HG03432 (cell line): ENCODE results near the gene RIMBP2.

Experiments used
- ATAC-seq: cut with Tn5 transposase; IDR thresholded peaks from one replicate; pipeline ENCODE4 v1.9.1; 2021; ENCODE audit warnings: mild to moderate bottlenecking, moderate library complexity; ENCODE audit not compliant: unreplicated experiment

RIMBP2 gene

DNA sequence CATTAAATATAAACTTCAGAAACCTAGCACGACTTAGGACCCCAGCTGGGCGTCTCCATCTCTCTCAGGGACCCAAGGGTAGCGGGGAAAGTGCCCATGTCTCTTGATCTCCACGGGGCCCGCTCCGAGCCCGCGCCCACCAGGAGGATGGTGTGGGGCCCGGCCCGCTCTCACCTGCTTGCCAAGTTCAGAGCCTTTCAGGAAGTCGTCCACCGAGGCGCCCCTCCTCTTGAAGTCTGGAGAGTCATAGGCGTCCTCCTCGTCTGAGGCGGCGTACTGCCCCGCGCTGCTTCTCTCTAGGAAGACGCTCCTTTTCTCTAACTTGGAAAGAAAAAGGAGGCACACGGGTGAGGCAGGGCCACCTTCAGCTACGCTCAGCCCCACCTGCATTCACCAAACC, 281.5 kb downstream of the RIMBP2 start:
- ATAC-seq: no peak

- ATAC-seq: no peak
These were observed 282.3 kb downstream of the RIMBP2 start for GRCh38 chr12:130433834-130434233.

GRCh38 chr12:130433411-130433810, 282.7 kb downstream of the RIMBP2 start:
- ATAC-seq: no peak

DNA sequence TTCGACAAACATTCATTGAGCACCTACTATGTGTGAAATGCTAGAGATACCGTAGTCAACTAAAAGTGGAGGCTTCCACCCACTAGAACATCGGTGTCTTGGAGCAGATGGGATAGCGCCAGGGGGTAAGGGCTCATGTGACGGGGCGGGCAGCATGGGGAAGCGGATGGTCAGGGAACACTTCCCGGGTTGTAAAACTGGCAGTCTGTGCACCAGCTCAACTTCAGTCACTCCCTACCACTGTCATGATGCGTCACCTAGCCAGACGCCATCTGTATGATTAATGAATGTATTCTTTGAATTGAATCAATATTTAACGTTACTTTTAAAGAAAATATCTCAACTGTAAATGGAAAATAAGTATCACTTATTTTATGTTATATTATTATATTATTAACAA, 284.9 kb downstream of the RIMBP2 start:
- no peak for ATAC-seq

DNA sequence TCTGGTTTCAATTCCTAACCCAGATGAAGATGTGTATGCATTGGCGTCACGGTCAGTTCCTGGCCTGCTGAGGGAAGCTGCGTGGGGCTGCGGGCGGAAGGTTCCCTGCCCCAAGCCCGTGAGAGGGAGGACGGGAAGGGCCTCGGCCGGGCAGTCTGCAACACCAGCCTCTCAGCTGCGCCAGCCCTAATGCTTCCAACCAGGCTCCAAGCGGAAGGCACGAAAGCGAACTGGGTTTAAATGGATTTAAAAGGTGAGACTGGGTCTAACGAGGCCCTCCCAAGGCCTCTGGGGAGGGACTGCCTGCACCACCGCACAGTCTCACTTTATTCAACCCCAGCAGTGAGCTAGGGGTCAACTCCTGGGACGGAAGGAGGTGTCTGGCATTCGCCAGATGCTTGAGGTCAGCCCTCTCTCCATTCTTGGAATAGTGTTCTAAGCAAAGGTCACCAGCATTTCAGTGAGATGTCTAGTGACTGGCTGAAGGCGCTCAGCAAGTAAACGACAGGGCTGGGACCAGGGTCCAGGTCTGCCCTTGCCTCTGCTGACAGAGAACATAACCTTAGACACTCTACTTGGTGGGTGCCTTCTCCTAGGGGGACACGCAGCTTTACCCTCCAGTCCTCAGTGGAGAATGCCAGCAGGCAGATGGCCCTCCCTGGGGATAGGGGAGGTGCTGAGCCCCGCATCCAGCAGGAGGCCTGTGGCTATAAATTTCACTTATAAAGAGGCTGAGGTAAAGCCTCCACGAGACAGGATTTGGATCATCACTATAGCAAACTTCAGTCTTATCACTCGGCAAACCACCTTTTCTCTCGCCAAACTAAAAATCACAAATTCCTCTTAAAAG, 286.2 kb downstream of the RIMBP2 start:
- no peak for ATAC-seq

DNA sequence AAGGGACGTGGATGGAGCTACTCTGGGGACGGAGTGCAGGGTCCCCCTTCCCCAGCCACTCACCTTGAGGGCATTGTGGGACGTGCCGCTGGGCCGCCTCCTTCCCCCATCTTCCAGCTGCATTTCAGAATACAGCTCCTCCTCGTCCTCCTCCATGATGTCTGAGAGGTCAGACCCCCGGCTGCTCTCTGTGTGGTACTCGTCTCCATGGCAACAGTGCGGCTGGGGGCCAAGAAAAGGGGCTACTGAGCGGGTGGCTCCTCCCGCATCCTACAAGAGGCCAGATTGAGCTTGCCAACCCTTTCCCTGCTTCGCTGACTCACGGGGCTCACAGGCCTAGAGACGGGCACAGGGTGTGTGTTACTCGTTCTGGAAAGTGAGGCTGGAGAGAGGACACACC, 288.0 kb downstream of the RIMBP2 start:
- ATAC-seq: no peak

GRCh38 chr12:130427381-130427887, 288.7 kb downstream of the RIMBP2 start:
- ATAC-seq: no peak

DNA sequence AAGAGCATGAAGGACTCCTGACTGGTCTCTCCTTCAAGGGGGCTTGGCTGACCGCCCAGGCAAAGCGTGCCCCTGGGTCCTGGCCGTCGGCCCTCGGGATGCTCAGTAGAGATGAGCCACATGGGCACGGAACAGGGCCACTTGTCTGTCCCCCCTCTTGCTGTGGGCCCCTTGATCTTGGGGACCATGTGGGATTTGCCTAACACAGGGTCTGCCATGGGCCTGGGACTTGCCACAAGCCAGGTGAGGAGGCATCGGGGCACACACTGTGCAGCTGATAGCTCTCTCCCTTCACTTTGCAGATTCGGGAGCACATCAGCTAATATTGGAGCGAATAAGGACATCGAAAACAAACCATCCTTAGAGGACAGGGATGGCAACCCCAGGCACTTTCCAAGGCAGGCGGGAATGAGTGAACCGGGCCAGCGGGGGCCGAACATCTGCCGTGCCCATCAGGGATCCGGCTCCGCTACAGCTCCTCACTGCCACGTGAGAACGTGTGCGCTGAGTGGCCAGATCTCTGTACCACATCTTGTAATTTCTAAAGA, 290.3 kb downstream of the RIMBP2 start:
- ATAC-seq: no peak

DNA sequence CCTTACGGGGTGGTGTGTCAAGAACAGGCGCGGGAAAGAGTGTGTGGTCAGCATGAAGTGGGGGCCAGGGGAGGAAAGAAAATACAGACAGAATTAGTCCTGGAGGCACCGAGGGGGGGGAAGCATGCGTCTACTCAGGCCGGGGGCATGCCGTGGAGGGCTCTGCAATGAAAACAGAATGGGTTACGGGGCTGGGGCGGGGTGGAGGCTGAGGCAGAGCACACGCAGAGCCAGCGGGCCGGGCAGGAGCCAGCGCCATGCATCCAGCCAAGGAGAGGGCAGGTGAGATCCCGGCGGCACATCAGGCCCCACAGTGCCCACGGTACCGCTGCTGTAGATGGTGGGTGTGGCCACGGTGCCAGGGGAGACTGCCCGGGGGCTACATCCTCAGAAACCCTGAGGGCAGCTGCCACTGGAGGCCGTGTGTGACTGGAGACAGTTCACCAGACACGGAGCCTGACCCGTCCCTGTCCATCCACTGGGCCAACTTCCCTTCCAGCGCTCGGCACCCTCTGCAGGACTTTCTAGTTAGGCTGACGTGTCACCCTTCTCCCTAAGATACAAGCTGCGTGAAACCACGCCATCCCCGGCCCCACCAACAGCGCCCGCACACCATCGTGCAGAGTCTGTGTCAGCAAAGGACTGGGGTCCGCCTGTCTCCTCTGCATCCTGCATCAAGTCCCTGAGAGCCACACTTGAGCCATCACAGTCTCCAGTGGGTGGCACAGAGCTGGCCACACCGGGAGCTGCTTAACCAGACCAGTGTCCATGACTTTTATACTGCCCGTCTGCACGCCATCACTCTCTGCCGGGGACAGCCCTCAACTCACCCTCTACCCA, 291.0 kb downstream of the RIMBP2 start:
- ATAC-seq: no peak

- no peak for ATAC-seq
These were observed 291.9 kb downstream of the RIMBP2 start for GRCh38 chr12:130423991-130424857.

DNA sequence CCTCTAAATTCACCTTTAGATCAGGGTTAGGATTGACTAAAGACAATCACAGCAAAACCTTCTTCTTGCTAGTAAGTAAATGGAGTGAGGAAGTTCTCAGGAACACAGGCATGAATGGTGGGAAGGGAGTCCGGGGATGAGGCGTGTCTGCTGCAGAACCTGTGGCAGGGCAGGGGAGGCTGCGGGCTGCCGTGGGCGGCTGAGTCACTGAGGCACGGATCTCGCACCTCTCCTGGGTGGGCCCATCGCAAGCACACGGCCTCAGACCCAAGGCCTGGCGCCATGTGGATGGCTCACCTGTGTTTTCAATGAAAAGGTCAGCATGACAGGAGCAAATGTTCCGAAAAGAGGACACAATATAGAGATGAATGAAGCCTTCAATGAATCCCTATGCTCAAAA, 293.0 kb downstream of the RIMBP2 start:
- no peak for ATAC-seq

DNA sequence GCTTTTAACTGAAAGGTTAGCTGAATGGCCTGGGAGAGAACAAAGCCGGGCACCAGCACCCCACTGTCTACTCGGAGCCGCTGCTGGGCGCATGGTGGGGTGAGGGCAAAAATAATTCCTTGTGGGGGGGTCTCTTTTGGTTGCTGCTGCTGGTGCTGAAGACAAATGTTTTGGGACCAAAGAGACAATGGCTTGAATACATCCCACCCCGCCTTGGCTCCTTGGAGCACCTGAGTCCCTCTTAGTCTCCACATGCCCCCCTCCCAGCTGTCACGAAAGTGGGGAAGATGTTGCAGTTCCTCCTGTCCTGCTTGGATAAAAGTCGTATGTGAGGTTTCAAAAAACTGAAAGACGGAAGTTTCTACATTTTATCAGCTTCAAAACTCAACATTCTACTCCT, 293.4 kb downstream of the RIMBP2 start:
- no peak for ATAC-seq

- no peak for ATAC-seq
These were observed 294.2 kb downstream of the RIMBP2 start for GRCh38 chr12:130421896-130422295.

GRCh38 chr12:130420071-130420470, 296.0 kb downstream of the RIMBP2 start:
- ATAC-seq: no peak

DNA sequence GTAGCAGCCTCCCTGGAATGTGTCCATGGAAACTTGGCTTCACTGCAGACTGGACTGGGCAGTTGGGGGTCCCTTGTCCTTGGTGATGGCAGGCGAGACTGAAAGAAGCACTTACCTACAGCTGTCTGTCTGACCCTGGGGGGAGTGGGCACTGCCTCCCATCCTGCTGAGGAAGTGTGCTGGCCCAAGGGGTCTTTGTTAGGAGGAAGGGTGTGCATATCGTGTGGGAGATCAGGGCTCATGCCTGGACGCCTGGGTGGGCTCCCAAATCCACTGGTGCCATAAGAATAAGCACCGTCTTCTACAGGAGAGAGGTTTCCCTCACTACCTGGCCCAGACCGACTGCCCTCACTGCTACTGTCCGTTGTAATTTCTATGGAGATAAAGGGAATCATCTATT, 297.0 kb downstream of the RIMBP2 start:
- no peak for ATAC-seq

- no peak for ATAC-seq
These were observed 297.8 kb downstream of the RIMBP2 start for GRCh38 chr12:130418251-130418650.

DNA sequence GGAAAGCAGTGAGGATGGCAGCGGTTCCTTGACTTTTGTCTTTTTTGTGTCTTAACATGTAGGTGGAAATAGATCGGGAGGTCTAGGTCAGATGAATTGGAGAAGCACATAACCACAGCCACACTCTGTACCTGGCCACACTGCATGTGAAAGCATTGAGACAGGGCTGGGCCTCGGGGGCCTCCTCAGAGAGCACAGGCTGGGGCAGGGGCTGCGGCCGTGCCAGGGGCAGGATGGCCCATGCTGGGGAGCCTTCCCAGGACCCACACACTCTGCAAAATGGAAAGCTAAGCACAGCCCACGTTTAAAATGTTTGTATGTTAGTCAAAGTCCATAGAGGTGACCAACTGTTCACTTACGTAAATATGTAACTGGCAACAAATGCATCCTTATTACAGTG, 301.7 kb downstream of the RIMBP2 start:
- ATAC-seq: no peak

GRCh38 chr12:130413909-130414308, 302.2 kb downstream of the RIMBP2 start:
- no peak for ATAC-seq

- ATAC-seq: no peak
These were observed 303.7 kb downstream of the RIMBP2 start for GRCh38 chr12:130412384-130412783.

GRCh38 chr12:130405332-130405731, 310.8 kb downstream of the RIMBP2 start:
- no peak for ATAC-seq

- ATAC-seq: no peak
These were observed 314.4 kb downstream of the RIMBP2 start for GRCh38 chr12:130401703-130402102.
